ENCODE measurements around the gene UGT8.

DNA sequence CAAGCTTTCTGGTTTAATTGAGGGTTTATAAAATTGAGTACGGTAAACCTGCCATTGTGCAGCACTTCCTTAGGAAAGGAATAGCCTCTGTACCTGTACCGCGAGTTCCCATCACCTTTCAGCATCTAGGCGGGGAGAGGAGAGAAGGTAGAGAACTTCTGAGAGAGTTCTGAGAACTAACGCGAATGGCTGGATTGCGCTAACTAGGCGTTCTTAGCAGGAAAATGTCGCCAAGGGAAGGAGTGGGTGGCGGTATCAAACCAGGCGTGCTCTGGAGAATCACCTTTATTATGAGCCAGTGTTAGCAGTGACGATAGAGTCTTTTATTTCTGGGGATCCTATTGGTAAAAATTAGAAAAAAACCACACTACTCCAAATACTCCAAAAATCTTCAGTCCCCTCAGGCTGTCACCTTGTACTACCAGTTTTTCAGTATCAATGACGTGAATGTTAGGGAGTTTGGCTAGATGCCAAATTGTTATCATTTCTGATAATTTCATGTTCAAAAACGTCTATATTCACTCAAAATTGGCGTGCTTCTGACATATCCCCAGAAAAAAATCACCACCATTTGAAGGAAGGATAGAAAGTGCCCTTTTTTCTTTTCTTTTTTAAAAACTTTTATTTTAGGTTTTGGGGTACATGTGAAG is 1.4 kb downstream of the UGT8 start:
- TF ChIP-seq, protein P1, sequence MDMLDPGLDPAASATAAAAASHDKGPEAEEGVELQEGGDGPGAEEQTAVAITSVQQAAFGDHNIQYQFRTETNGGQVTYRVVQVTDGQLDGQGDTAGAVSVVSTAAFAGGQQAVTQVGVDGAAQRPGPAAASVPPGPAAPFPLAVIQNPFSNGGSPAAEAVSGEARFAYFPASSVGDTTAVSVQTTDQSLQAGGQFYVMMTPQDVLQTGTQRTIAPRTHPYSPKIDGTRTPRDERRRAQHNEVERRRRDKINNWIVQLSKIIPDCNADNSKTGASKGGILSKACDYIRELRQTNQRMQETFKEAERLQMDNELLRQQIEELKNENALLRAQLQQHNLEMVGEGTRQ (IDR thresholded peaks at IDR 0.05; ENCODE audit: borderline replicate concordance, low read depth, low read length): no peak
- no peak for TF ChIP-seq CTCF (IDR thresholded peaks at IDR 0.05)
- TF ChIP-seq TAF1 (IDR thresholded peaks at IDR 0.05; ENCODE audit: borderline replicate concordance, low read depth, low read length): no peak

All from SK-N-SH (cell line).